IgD-negative memory B cell (primary cell): ENCODE results near the gene WDR37. TPM values are rescaled to one million over a fixed set of nuclear protein-coding genes. Genes with fewer than 3 reads are reported as not detected.

Source experiments
- H3K27ac Mint-ChIP-seq, 3 donors: one replicate each; pipeline ENCODE4 v1.8.0; 2020 to 2022; ENCODE audit warnings: mild to moderate bottlenecking in 3 of 3, mixed read lengths in 3 of 3, moderate library complexity in 1 of 3
- H3K27me3 Mint-ChIP-seq: one replicate; pipeline ENCODE4 v1.8.0; 2021; ENCODE audit warnings: mixed read lengths
- H3K36me3 Mint-ChIP-seq: one replicate; pipeline ENCODE4 v1.8.0; 2020; ENCODE audit warnings: mild to moderate bottlenecking, mixed read lengths
- H3K4me1 Mint-ChIP-seq, 3 donors: one replicate each; pipeline ENCODE4 v1.8.0; 2020 to 2022; ENCODE audit warnings: mixed read lengths in 3 of 3, mild to moderate bottlenecking in 1 of 3
- H3K4me3 Mint-ChIP-seq, 4 donors: one replicate each; pipeline ENCODE4 v1.8.0; 2020 to 2022; ENCODE audit warnings: mild to moderate bottlenecking in 4 of 4, mixed read lengths in 4 of 4, moderate library complexity in 3 of 4
- H3K9me3 Mint-ChIP-seq, 3 donors: one replicate each; pipeline ENCODE4 v1.8.0; 2020 to 2021; ENCODE audit warnings: mixed read lengths in 3 of 3, mild to moderate bottlenecking in 1 of 3
- polyA plus RNA-seq: library from polyadenylated mRNA; unstranded; fragments of 300-500 nt; fragmentation: Illumina TruSeq; gene quantifications from one replicate; pipeline ENCODE4 v1.2.3, GENCODE V29; 2021

WDR37 gene
- polyA plus RNA-seq, 1 donor from 2014 or later, result 14.7 TPM

- no peak overlapping the region for H3K27ac Mint-ChIP-seq
- peaks cover 0 to 2% (median 0%) of the 10 kb centered on the region in 3 donors for H3K4me1 Mint-ChIP-seq
Measured at GRCh38 chr10:1169981-1170866, 114.0 kb downstream of the WDR37 start.

GRCh38 chr10:1170867-1171180, 114.6 kb downstream of the WDR37 start:
- H3K4me1 Mint-ChIP-seq, result peaks cover 0 to 2% (median 0%) of the 10 kb centered on the region in 3 donors
- no peak overlapping the region for H3K4me3 Mint-ChIP-seq
- no peaks in the 10 kb centered on the region for H3K9me3 Mint-ChIP-seq
- peaks cover 5% of the 10 kb centered on the region for H3K27me3 Mint-ChIP-seq
- H3K36me3 Mint-ChIP-seq, result no peaks in the 10 kb centered on the region
- no peak overlapping the region for H3K27ac Mint-ChIP-seq

More at GRCh38 chr10:1169981-1170866, 114.0 kb downstream of the WDR37 start:
- Mint-ChIP-seq H3K27me3 (peaks cover 5% of the 10 kb centered on the region), H3K4me3 (no peak overlapping the region), H3K36me3 (no peaks in the 10 kb centered on the region), H3K9me3 (no peaks in the 10 kb centered on the region)

- H3K27me3 Mint-ChIP-seq, result peaks cover 4% of the 10 kb centered on the region
- H3K4me1 Mint-ChIP-seq, result peaks cover 0 to 2% (median 0%) of the 10 kb centered on the region in 3 donors
- no peaks in the 10 kb centered on the region for H3K36me3 Mint-ChIP-seq
- no peak overlapping the region for H3K27ac Mint-ChIP-seq
- H3K4me3 Mint-ChIP-seq, result no peak overlapping the region
- H3K9me3 Mint-ChIP-seq, result no peaks in the 10 kb centered on the region
Measured at GRCh38 chr10:1171182-1171581, 115.0 kb downstream of the WDR37 start.

GRCh38 chr10:1171586-1171985, 115.4 kb downstream of the WDR37 start:
- Mint-ChIP-seq H3K27me3 (peaks cover 4% of the 10 kb centered on the region), H3K36me3 (no peaks in the 10 kb centered on the region), H3K4me1 (peaks cover 0 to 2% (median 0%) of the 10 kb centered on the region in 3 donors), H3K27ac (no peak overlapping the region), H3K4me3 (no peak overlapping the region), H3K9me3 (no peaks in the 10 kb centered on the region)

GRCh38 chr10:1172256-1172984, 116.2 kb downstream of the WDR37 start:
- Mint-ChIP-seq H3K9me3 (no peaks in the 10 kb centered on the region), H3K4me3 (no peak overlapping the region), H3K27me3 (peaks cover 4% of the 10 kb centered on the region), H3K27ac (no peak overlapping the region), H3K36me3 (no peaks in the 10 kb centered on the region), H3K4me1 (peaks cover 0 to 2% (median 0%) of the 10 kb centered on the region in 3 donors)

- H3K9me3 Mint-ChIP-seq, result no peaks in the 10 kb centered on the region
- H3K4me1 Mint-ChIP-seq, result peaks cover 0 to 2% (median 0%) of the 10 kb centered on the region in 3 donors
- H3K4me3 Mint-ChIP-seq, result no peak overlapping the region
- no peak overlapping the region for H3K27ac Mint-ChIP-seq
- peaks cover 4% of the 10 kb centered on the region for H3K27me3 Mint-ChIP-seq
- no peaks in the 10 kb centered on the region for H3K36me3 Mint-ChIP-seq
Measured at GRCh38 chr10:1173091-1173490, 116.9 kb downstream of the WDR37 start.

GRCh38 chr10:1174022-1174421, 117.8 kb downstream of the WDR37 start:
- H3K27me3 Mint-ChIP-seq, result peaks cover 4% of the 10 kb centered on the region
- no peak overlapping the region for H3K4me3 Mint-ChIP-seq

GRCh38 chr10:1175956-1176565, 119.9 kb downstream of the WDR37 start:
- H3K27ac Mint-ChIP-seq, result no peak overlapping the region
- no peak overlapping the region for H3K4me3 Mint-ChIP-seq
- no peaks in the 10 kb centered on the region for H3K36me3 Mint-ChIP-seq
- peaks cover 0 to 2% (median 0%) of the 10 kb centered on the region in 3 donors for H3K9me3 Mint-ChIP-seq
- peaks cover 9% of the 10 kb centered on the region for H3K27me3 Mint-ChIP-seq
- H3K4me1 Mint-ChIP-seq, result peaks cover 0 to 2% (median 0%) of the 10 kb centered on the region in 3 donors

More at GRCh38 chr10:1174022-1174421, 117.8 kb downstream of the WDR37 start:
- Mint-ChIP-seq H3K4me1 (peaks cover 0 to 2% (median 0%) of the 10 kb centered on the region in 3 donors), H3K36me3 (no peaks in the 10 kb centered on the region), H3K9me3 (no peaks in the 10 kb centered on the region), H3K27ac (no peak overlapping the region)

- H3K4me1 Mint-ChIP-seq, result peaks cover 0 to 2% (median 0%) of the 10 kb centered on the region in 3 donors
- H3K36me3 Mint-ChIP-seq, result no peaks in the 10 kb centered on the region
- no peak overlapping the region for H3K27ac Mint-ChIP-seq
- peak overlapping the region in 1 of 4 donors; percentile 65 for H3K4me3 Mint-ChIP-seq
- H3K27me3 Mint-ChIP-seq, result peaks cover 6% of the 10 kb centered on the region
- H3K9me3 Mint-ChIP-seq, result peaks cover 0 to 2% (median 0%) of the 10 kb centered on the region in 3 donors
Measured at GRCh38 chr10:1177936-1178335, 121.8 kb downstream of the WDR37 start.

GRCh38 chr10:1178506-1178905, 122.3 kb downstream of the WDR37 start:
- Mint-ChIP-seq H3K36me3 (no peaks in the 10 kb centered on the region), H3K4me3 (no peak overlapping the region), H3K9me3 (peaks cover 0 to 2% (median 0%) of the 10 kb centered on the region in 3 donors), H3K4me1 (peaks cover 0 to 2% (median 0%) of the 10 kb centered on the region in 3 donors), H3K27ac (no peak overlapping the region), H3K27me3 (peaks cover 7% of the 10 kb centered on the region)

GRCh38 chr10:1179346-1180070, 123.3 kb downstream of the WDR37 start:
- Mint-ChIP-seq H3K36me3 (no peaks in the 10 kb centered on the region), H3K27ac (peak overlapping the region in 1 of 3 donors; percentile 72), H3K9me3 (peaks cover 0 to 2% (median 0%) of the 10 kb centered on the region in 3 donors), H3K4me1 (no peaks in the 10 kb centered on the region), H3K27me3 (peaks cover 8% of the 10 kb centered on the region), H3K4me3 (no peak overlapping the region)

GRCh38 chr10:1180071-1180730, 124.0 kb downstream of the WDR37 start:
- H3K27me3 Mint-ChIP-seq, result peaks cover 8% of the 10 kb centered on the region
- H3K27ac Mint-ChIP-seq, result peak overlapping the region in 1 of 3 donors; percentile 11
- no peaks in the 10 kb centered on the region for H3K36me3 Mint-ChIP-seq
- no peak overlapping the region for H3K4me3 Mint-ChIP-seq
- no peaks in the 10 kb centered on the region for H3K4me1 Mint-ChIP-seq
- H3K9me3 Mint-ChIP-seq, result peaks cover 0 to 2% (median 0%) of the 10 kb centered on the region in 3 donors

GRCh38 chr10:1180836-1181235, 124.7 kb downstream of the WDR37 start:
- Mint-ChIP-seq H3K27ac (peak overlapping the region in 1 of 3 donors; percentile 11), H3K27me3 (peaks cover 8% of the 10 kb centered on the region), H3K9me3 (peaks cover 0 to 2% (median 0%) of the 10 kb centered on the region in 3 donors), H3K36me3 (no peaks in the 10 kb centered on the region), H3K4me1 (no peaks in the 10 kb centered on the region), H3K4me3 (no peak overlapping the region)
